Hematopoietic multipotent progenitor cell (in vitro differentiated cells): ENCODE data around the gene PITPNC1. TPM values are rescaled to one million over a fixed set of nuclear protein-coding genes. Genes with fewer than 3 reads are reported as not detected.
"Not testable (repeated sequence)": the region's sequence is repeated elsewhere in the genome, so short reads cannot be mapped to it uniquely, and the experiment has no call there.

ENCODE experiments used
- DNase-seq, 3 donors: peaks; one replicate each; pipeline ENCODE4 v3.0.0-alpha.2; 2011 to 2015; ENCODE audit warnings: low read depth in 2 of 3, low spot score in 2 of 3
- total RNA-seq: library from RNA; depleted of rRNA; stranded (reverse); fragments of >200 nt; gene quantifications from one replicate; pipeline ENCODE4 v1.2.3, GENCODE V29; 2012

The PITPNC1 gene
- total RNA-seq, 1 donor: 5.9 TPM

DNA sequence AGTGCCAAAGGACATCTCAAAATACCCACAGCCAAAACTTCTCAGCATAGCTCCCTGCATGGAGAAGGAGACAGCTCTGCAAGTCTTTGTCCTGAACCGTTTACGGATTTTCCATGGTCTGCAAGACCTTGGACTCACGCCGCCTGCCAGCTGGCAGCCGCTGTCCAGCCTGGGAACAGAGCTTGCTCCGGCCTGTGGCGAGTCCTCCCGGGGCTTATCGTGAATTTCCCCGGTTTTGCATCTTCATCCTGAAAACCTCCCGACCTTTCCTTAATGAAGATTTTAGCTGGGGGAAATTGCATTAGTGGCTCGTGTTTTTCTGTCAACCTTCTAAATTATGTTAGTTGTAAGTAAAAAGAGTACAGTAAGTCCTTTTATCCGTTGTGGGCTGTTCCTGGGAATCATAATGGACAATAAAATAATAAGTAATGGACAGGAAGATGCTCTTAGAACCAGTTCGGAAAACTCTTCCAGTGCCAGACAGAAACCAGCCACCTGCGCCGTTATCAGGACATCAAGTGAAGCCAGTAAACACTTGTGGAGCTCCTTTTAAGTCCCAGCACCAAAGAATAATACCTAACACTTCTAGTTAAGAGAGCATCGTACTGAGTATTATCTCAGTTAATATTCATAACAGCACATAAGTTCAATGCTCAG lies 228.3 kb downstream of the PITPNC1 start:
- no peak for DNase-seq

DNA sequence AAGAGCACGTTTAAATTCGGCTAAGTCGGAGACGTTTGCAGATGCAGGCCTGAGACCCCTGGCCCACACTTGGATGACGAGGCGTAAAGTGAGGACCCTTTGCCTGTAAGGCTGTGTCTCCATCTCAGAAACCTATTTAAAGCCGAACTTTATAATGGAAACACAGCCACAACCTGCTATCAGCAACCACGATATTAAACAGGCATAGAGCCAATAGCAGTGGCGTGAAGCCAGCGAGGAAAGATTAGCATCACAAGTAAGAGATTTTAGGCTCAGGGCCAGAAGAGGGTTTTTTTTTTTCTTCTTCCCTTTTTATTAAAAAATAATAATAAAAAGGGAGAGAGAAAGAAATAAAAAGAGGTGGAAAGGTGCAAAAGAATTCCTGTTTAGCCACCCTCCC lies 229.4 kb downstream of the PITPNC1 start:
- DNase-seq: peak in 2 of 3 donors; percentile 26 to 74

GRCh38 chr17:67606896-67607604 lies 230.0 kb downstream of the PITPNC1 start:
- no peak for DNase-seq

DNA sequence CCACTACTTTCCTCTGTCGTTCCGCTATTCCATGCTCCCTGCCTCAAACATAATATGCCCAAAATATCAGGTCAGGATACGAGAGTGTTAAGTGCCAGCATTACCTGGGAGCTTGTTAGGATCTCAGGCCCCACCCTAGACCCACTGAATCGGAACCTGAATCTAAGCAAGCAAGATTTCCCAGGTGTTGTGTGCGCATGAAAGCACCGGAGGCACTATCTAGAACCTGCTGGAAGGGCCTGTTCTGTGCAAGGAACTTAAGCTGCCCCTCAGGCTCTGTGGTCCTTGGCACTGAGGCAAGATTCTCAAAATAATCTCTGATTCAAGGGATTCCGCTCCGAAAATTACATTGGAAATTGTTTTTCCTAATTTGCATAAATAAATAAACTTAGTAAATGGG lies 233.0 kb downstream of the PITPNC1 start:
- no peak for DNase-seq

DNA sequence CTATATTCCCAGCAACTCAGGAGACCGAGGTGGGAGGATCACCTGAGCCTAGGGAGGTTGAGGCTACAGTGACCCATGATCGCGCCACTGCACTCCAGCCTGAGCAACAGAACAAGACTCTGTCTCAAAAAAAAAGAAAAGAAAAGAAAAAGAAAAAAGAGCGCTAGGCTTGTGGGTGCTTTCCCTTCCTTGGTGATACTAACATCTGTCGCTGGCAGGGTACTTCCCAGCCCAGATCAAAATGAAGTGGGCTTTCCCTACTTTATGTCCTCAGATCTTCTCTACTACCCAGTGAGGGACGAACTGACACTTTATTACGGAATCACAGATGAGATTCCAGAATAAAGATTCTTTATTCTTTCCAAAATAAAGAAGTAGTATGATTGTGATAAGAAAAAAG lies 236.9 kb downstream of the PITPNC1 start:
- no peak for DNase-seq

DNA sequence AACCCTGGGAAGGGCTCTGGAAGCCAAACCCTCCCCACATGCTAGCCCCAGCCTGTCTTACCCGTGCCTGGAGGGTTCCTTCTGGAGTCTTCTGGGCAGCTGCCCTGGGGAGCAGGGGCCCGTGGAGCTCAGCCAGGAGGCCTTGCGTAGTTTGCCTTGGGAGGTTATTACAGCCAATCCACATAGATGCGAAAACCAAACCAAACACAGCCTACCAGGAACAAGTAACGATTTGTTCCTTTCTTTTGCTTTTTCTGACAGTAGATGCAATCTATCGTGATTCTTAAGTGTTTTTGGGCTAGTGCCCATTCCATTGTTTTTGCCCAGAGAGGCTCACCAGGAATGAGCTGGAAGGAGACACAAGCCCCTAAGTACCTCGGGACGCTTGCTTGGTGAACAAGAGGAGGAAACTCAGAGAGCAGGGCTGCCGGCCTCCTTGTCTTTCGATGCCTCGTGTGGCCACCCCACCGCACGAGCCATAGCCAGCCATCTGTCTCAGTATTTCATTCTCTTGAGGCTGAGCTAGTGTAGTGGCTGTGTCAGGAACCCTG lies 238.0 kb downstream of the PITPNC1 start:
- DNase-seq: no peak

DNA sequence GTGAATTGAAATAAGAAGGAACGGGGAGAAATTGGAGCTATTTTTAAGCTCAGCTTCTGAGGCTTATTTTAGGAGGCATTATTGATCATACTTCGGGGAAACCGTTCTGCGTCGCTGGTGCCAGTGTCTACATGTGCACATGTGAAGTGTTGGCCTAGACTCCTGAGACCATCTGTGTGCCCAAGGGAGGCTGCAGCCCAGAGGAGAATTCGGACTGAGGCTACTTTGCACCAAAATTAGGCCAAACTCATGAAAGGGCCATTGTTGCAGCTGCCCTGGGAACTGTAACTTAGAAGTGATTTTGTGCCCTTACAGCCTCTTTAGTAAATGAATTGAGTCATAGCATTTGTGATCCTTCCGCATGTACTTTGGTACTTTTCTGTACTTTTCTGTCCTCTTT lies 238.7 kb downstream of the PITPNC1 start:
- no peak for DNase-seq

DNA sequence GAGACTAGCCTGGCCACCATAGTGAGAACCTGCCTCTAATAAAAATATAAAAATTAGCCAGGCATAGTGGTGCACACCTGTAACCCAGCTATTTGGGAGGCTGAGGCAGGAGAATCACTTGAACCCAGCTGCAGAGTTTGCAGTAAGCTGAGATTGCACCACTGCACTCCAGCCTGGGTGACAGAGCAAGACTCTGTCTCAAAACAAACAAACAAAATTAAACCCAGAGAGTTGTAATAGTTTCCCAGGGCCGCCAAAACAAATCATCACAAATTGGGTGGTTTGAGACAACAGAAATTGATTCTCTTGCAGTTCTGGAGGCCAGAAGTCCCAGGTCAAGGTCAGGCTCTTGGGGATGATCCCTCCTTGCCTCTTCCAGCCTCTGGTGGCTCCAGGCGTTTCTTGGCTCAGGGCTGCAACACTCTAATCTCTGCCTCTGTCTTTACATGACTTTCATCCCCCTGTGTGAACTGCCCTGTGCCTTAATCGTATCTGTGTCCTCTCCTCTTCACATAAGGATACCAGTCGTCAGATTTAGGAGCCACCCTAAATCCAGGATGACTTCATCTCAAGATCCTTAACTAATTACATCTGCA lies 240.3 kb downstream of the PITPNC1 start:
- no peak for DNase-seq

GRCh38 chr17:67619555-67619954 lies 242.5 kb downstream of the PITPNC1 start:
- DNase-seq: no peak

DNA sequence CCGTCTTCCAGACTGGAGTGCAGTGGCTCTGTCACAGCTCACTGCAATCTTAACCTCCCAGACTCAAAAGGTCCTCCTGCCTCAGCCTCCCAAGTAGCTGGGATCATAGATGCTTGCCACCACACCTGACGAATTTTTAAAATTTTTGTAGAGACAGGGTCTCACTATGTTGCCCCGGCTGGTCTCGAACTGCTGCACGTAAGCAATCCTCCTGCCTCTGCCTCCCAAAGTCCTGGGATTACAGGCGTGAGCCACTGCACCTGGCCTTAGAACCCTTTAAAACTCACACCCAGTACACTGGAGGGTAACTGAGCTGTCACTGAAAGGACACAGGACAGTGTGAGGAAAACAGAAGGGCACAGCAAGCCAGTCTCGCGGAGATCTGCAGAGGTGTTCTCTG lies 243.0 kb downstream of the PITPNC1 start:
- no peak for DNase-seq

DNA sequence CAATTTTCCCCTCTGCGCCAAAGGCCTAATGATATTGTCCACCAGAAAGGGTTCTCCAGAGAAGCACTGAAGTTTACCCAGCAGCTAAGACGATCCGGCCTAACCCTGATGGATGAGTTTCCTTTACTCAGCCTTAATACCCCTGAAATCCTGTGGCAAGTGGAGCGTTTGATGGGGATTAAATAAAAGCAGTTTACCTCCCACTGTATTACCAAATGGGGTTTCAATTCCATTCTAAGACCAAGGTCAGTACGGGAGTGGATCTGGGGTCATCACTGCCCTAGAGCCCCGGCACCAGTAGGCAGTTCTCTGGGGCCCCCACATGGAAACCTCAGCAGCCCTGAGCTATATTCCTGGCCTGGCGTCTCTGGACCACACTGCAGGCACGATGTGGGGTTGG lies 243.6 kb downstream of the PITPNC1 start:
- DNase-seq: no peak

DNA sequence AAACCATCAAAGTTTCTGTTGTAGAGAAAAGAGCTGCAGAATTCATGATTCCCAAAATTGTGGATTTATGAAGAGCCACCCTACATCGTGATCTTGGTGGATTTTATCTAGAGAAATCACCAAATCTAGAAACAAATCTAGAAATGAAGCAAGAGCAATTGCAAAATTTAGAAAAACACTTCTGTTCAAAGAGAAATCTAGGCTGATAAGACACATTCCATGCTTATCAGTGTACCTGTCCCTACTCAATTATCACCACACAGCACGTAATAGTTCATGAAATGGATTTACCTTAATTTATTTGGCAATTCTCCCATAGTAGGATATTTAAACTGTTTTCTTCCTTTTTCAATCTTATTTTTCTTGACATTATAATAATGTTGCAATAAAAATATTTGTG lies 246.7 kb downstream of the PITPNC1 start:
- DNase-seq: no peak

DNA sequence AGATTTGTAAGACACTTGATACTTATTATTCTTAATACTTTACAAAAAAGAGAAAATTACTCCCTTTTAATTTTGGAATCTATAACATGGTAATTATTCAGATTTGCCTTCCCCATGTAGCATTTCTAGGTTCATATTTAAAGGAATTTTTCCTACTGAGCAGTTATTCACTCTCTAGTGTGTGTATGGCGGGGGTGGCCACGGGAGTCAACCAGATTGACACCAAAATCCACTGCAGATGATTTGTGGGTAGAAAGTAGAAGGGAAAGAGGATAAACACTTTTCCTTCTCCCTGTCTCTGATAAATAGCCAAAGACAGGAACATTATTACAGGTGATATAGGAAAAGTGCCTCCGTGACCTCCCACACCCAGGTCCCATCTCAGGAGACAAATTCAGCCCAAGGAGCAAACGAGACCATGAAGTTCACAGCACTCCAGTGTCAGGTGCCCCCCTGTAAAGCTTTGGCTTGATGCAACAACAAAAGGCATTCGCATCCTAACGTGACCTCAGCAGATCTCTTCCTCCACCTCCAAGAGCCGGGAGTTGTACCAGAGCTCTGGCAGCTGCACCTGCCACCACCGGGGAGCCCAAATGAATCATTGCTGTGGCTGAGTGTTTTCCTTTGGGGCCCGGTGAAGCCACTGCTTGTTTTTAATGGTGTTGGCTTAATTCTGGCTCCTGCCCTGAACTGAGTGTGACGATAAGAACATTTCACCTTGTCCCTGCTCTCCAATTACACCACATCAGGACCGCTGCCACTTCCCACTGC lies 248.0 kb downstream of the PITPNC1 start:
- no peak for DNase-seq

GRCh38 chr17:67625971-67626370 lies 248.9 kb downstream of the PITPNC1 start:
- DNase-seq: no peak

DNA sequence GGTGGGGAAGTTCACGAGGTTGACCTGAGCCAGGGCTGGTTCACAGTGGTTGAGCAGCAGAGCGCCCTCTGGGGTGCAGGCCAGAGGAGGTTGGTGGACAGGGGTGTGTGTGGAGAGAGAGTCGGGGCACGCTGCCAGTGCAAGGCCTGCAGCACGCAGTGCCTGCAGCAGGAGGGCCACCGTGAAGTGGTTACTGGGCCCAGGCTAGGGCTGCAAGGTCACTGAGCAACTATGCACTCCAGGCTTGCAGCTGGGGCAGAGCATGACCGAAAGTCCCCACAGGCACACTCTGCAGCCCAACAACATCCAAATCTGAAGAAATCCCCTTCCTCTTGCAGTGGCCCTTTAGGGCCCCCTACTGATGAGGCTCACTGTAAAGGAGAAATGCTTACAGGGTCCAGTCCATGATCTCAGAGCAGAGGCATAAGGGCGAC lies 251.5 kb downstream of the PITPNC1 start:
- no peak for DNase-seq

DNA sequence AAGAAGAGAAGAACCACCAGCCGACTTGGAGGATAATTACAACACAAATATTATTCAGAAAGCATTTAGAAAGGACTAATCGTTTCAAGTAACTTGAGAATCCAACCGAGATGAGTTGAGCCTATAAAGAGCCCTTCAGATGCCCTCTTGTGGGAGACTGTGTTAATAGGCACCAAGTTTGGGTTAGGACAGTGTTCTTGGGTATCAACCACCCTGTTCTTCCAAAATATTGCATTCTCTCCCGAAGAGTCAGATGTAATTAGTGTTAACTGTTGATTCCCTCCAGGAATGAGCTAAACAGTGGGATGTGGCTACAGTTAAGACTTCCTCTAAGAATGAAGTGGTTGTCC lies 252.9 kb downstream of the PITPNC1 start:
- DNase-seq: peak in 2 of 3 donors; percentile 15 to 45

- DNase-seq: not testable (repeated sequence)
Measured at GRCh38 chr17:67630836-67631235, 253.8 kb downstream of the PITPNC1 start.

DNA sequence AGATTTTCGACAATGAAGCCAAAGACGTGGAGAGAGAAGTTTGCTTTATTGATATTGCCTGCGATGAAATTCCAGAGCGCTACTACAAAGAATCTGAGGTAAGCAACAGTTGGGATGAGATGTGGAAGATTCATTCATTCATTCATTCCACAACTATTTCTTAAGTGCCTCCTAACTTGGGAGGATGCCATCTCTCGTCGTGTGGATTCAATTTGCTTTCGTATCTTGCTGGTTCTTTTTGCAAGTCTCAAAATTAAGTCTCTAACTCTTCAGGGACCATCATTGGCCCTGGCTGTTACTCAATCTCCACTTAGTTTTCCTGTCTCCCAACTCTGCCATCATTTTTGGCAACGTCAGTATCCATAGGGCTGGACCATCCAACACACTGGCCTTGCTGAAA lies 255.1 kb downstream of the PITPNC1 start:
- DNase-seq: no peak

DNA sequence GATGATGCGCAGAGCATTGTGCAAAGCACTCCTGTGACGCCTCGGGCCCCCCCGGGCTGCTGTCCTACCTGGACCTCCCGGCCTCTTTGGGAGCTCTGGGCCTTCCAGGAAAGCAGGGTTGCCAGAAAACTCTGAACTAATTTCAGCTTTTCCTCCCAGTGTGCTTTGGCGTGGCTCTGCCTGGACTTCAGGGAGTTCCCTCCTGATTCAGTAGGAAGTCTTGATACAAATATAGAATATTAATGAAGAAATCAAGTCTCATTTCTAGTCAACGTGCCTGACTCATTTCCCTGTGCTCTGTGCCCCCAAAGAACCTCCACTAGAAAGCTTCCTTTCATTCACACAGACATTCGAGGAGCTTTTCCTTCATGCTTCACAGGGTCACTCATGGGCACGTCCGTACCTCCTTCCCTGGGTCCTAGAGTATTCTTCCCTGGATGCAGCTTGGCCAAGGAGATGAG lies 256.7 kb downstream of the PITPNC1 start:
- DNase-seq: no peak

DNA sequence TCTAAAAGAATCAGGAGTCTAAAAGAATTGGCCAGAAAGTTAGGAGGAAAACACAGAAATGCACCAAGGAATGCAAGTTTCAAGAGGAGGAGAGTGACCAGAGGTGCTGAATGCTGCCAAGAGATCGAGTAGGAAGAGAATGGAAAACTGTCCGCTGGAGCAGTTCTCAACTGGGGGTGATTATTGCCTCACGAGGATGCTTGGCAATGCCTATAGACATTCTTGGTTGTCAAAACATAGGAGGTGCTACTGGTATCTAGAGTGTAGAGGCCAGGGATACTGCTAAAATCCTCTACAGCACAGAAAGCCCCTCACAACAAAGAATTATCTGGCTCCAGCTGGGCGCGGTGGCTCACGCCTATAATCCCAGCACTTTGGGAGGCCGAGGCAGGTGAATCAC lies 258.6 kb downstream of the PITPNC1 start:
- no peak for DNase-seq

- DNase-seq: no peak
Measured at GRCh38 chr17:67636312-67636711, 259.2 kb downstream of the PITPNC1 start.
